Measurements from ENCODE around the gene LCP2.

LCP2 gene

GRCh38 chr5:170314541-170315095, 17.0 kb upstream of the LCP2 start:
- no peak for DNase-seq

GRCh38 chr5:170313816-170314215, 16.2 kb upstream of the LCP2 start:
- no peak for DNase-seq

DNA sequence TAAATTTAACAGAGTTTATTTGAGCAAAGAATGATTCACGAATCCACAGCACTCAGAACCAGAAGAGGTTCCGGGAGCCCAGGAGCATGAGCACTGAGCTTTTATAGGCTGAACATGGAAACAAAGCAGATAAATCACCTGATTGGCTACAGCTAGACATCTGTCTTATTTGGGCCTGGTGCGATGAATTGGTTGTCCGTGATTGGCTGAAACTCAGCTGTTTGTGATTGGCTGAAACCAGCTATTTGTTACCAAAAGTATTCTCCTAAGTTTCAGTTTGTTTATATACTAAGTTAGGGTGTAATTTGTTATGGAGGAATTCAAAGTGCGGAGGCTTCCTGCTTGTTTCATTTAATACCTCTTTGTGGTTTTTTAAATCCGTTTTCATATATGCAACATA, 15.8 kb upstream of the LCP2 start:
- DNase-seq, result no peak

GRCh38 chr5:170312666-170313065, 15.1 kb upstream of the LCP2 start:
- DNase-seq, result no peak

GRCh38 chr5:170312301-170312595, 14.7 kb upstream of the LCP2 start:
- no peak for DNase-seq

GRCh38 chr5:170311511-170312300, 14.1 kb upstream of the LCP2 start:
- DNase-seq, result peak; percentile 6

GRCh38 chr5:170310256-170310926, 12.8 kb upstream of the LCP2 start:
- DNase-seq, result no peak

DNA sequence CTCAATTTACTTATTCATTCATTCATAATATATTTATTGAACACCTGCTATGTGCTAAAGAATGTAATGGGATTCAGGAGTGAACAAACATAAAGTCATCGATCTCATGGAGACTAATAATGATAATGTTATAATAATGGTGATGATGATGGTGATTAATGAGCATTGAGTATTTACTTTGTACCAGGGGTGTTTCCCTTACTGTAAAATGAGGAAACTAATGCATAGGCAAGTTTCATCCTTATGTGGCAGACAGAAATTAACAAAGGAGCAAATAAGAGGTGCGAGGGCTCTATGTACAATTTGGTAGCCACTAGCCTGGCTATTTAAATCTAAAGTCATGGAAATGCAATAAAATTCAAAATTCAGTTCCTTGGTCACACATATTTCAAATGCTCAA, 11.1 kb upstream of the LCP2 start:
- DNase-seq, result no peak

DNA sequence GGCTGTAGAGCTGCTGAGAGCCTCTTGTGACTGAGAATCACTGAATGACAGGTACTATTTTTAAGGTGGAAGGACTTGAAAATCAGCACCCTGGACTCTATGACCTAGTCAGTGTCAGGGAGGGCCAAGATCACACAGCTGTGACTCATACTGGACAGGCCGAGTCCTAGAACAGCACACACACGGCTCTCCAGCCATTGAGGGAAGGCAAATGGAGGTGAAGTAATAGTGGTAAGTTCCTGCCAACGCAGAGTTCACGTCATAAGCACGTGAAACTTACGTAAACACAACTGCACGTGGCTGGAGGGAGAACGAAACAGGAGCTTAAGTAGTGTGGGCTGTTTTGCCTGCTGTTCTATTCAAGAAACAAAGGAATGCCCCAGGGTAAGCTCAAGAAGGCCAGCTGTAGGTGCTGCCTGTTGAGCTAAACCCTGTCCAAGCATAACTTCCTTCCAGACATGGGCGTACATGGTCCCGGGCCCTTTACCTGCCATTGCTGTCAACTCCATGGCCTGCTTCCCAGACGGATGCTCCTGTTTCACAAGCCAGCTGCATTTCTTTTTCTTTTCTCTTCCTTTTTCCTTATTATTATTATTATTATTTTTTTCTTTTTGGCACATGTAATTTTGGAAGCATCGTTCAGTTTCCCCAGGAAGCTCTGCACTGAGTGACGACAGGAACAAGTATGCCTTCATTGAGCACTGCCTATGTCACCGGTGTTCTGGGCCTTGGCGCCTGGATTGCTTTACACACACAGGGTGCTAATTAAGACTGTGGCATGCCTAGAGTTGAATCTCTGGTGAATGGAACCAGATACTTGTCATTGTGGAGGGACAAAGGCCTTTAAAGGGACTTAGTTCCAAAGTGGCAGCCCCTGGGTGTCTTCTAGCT, 10.2 kb upstream of the LCP2 start:
- DNase-seq, result peak; percentile 67

GRCh38 chr5:170306381-170306831, 8.8 kb upstream of the LCP2 start:
- no peak for DNase-seq

- DNase-seq, result no peak
These were observed 8.1 kb upstream of the LCP2 start for GRCh38 chr5:170305646-170306025.

- DNase-seq, result no peak
These were observed 7.6 kb upstream of the LCP2 start for GRCh38 chr5:170305016-170305645.

GRCh38 chr5:170303549-170303948, 6.0 kb upstream of the LCP2 start:
- DNase-seq, result no peak

GRCh38 chr5:170302653-170303501, 5.3 kb upstream of the LCP2 start:
- no peak for DNase-seq

DNA sequence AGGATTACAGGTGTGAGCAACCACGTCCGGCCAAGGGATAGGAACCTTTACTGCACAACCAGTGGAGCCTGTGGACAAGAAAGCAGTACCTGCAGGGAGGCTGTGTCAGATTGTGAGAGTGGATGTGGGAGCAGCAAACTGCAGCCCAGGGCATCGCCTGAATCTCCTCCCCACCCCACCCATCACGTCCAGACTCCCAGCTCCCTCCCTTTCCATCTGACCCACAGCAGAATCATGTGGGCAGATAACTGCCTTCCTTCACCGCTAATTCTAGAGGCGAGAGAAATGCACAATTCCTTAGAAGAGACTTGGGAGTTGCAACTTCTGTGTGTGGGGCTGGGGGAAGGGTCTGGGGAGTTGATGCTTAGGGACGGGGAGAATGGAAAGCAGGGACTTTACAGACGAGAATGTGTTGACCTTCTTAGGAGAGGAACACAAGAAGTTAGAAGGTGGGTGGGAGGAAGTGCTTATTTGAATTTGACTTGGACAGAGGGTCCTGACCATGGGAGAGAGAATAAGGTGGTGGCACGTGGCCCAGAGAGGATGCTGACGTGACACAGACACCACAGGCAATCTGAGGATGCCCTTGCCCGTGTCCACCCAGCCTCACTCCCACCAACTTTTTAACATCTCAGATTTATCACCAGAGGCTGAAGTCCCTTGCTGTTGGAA, 4.5 kb upstream of the LCP2 start:
- DNase-seq, result no peak

DNA sequence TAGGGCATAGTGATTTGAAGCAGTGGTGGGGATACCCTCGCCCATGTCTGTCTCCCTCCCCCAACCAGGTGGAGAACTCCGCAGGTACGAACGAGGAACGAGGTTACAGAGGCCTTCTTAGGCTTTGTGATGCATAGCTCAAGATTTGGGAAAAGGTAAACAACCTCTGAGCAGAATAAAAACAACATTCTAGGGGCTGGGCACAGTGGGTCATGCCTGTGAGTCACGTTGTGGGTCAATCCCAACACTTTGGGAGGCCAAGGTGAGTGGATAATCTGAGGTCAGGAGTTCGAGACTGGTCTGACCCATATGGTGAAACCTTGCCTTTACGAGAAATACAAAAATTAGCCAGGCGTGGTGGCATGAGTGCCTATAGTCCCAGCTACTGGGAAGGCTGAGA, 3.6 kb upstream of the LCP2 start:
- DNase-seq, result no peak

- no peak for DNase-seq
These were observed 2.9 kb upstream of the LCP2 start for GRCh38 chr5:170300361-170301013.

DNA sequence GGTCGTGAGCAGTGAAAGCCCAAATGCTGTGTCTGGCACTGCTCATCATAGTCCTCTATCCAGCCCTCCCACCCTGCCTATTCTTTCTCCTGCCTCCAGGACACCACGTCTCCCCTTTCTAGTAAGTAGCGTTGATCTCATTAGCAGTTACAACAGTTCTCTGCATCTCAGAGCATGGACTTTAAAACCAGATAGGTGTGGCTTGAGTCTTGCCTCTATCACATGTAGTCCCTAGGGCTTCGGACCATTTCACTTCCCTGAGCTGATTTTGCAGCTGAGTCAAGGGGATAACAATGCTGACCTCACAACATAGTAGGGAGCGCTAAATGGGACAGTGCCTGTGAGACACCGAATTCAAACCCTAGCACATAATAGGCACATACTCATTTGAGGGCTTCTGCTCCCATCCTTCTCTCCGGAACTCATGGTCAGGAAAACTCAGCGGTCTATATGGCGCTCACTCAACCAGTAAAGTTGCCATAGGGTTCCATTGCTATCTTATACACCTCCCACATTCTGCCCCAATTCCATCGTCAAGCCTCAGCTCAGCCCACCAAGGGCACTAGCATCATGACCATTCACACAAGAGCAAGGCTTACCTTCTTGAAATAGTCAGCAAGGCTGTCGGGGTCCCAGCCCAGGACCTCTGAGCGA, 515 bp downstream of the LCP2 start:
- DNase-seq, result no peak

GRCh38 chr5:170296036-170296934, 1.3 kb downstream of the LCP2 start:
- DNase-seq, result no peak

All from NCI-H2029 treated with DMSO at 0.1 percent for 48 hours (cell line).